GM12865 (cell line): Measurements from ENCODE around the gene PRXL2A.

Source experiments
- DNase-seq: peaks from one replicate; pipeline ENCODE4 v3.0.0; 2010; ENCODE audit warnings: low read depth
- H3K4me3 ChIP-seq: 2 replicates; pipeline ENCODE4 v1.5.1; 2011; ENCODE audit warnings: mild to moderate bottlenecking, low read depth, low read length, control low read depth
- TF ChIP-seq, protein P1 (sequence below): IDR thresholded peaks from 2 replicates; pipeline ENCODE4 v1.5.1; 2011; ENCODE audit warnings: low read length, control low read depth, low read depth, inconsistent platforms; ENCODE audit not compliant: insufficient read depth; ENCODE audit errors: missing control alignments

PRXL2A gene

DNA sequence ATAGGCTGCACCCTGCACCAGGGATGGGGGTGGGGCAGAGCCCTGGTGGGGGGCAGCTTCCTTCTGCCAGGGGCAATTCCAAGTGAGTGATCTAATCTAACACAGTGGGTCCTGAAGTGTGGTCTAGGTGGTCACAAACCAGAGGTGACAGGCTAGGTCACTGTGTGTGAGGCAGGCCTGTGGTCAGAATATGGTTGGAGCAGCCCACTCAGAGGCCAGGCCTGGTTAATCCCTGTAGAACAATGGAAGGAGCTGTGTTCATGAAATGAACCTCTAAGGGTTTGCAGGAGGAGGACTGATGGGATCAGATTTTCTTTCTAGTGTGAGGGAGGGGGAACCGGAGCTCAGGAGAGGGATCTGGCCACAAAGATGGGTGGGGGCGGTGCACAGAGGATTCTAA, 35.8 kb downstream of the PRXL2A start:
- DNase-seq: no peak
- H3K4me3 ChIP-seq: no peak overlapping the region
- TF ChIP-seq, protein P1, sequence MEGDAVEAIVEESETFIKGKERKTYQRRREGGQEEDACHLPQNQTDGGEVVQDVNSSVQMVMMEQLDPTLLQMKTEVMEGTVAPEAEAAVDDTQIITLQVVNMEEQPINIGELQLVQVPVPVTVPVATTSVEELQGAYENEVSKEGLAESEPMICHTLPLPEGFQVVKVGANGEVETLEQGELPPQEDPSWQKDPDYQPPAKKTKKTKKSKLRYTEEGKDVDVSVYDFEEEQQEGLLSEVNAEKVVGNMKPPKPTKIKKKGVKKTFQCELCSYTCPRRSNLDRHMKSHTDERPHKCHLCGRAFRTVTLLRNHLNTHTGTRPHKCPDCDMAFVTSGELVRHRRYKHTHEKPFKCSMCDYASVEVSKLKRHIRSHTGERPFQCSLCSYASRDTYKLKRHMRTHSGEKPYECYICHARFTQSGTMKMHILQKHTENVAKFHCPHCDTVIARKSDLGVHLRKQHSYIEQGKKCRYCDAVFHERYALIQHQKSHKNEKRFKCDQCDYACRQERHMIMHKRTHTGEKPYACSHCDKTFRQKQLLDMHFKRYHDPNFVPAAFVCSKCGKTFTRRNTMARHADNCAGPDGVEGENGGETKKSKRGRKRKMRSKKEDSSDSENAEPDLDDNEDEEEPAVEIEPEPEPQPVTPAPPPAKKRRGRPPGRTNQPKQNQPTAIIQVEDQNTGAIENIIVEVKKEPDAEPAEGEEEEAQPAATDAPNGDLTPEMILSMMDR: no peak

DNA sequence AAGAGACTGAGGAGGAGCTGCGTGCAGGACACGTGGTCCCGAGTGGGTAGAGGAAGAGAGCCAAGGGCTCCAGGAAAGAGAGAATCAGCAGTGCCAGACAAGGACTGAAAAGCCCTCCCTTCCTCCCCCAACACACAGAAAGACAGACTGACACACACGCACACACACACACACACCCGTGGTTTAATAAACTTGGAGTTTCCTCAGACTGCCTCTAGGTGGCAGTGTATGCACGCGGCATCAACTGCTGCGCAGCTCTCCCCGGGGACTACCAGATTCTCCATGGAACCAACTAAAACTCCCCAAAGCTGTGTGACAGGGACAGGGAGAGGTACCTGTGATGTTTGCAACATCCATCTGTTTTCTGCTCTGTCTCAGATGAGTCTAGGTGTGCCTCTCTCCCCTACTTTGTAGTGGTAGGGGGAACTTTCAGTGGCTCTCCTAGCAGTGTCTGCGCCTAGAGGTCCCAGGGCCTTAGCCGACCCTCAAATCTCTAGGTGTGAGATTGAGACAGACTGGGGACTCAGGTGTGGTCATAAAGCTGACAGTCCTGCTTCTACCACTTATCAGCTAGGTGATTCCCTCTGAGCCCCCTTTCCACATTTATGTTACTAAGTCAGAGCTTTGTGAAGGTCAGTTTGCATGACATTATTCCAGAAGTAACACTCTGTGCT, 36.4 kb downstream of the PRXL2A start:
- DNase-seq: peak; percentile 78
- TF ChIP-seq, protein P1: peak; percentile 93
- H3K4me3 ChIP-seq: no peak overlapping the region

DNA sequence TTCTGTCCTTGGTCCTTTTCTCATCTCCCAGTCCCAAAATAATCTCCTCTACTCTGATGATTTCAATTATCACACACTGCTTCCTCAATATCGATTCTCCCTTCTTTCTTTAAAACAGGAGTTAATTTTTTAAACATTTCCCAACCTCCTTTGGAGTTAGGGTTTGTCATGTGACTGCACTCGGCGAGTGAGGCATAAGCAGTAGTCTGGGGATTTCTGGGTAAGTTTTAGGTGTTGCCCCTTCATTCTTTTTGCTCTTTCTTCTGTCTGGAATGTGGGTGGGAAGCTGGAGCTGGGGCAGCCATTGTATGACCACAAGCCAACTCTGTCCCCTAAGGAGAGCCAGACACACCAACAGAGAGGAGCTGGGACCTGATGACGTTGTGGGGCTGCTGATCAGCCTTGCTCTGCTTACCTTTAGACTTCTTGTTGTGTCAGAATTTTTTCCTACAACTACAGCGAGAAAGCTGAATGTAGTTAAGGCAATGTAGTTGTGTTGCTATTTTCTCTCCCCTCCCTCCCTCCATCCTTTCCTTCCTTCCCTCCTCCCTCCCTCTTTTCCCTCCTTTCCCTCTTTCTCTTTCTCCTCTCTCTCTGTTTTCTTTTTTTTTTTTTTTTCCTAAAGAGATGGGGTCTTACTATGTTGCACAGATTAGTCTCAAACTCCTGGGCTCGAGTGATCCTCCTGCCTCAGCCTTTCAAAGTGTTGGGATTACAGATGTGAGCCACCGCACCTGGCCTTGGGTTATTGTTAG, 39.3 kb downstream of the PRXL2A start:
- TF ChIP-seq, protein P1: no peak
- no peak for DNase-seq
- no peak overlapping the region for H3K4me3 ChIP-seq

DNA sequence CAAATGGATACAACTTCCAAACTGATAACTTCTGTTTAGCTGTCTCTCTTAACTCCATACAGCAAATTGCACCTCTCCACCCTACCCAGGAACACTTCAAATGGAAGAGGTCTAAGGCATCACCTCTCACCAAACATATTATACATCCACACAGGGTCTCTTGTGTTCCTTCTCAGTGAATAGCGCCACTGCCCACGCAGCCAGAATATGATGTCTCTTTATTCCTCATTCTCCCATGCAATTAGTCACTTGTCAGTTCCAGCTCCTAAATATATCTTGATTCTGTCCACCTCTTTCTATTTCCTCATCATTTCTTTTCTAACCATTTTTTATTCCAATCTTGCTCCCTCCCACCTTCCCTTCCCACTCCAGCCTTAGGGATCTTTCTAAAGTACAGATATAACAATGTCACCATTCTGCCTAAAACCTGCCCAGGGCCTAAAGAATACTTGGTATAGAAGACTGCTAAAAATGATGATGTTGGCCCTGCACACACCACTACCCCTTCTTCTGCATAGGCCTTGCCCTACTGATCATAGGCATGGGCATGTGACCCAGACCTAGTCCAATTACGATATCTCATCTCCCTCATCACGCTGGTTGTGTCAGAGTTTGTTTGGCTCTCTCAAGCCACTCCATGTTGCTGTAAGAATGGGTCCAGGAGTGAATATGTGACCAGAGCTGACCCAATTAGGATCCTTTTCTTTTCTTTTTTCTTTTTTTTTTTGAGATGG, 40.0 kb downstream of the PRXL2A start:
- H3K4me3 ChIP-seq: no peak overlapping the region
- TF ChIP-seq, protein P1: no peak
- no peak for DNase-seq

DNA sequence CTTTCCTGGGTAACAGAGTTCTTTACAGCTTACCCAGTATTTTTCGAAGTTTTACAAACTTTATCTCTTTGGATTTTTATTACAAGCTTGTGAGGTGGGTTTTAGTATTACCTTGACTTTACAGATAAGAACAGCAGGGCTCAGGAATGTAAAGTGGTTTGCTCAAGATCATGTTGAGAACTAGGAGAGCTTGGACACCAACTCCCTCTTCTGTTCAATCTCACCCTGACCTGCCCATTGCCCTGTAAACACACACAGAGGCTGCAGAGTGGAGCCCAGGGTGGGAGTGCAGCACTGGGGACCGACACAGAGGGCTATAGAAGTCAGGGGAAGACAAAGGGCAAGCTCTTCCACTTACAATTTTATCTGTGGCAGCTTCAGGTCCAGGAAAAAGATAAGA, 41.2 kb downstream of the PRXL2A start:
- TF ChIP-seq, protein P1: no peak
- no peak overlapping the region for H3K4me3 ChIP-seq
- no peak for DNase-seq

DNA sequence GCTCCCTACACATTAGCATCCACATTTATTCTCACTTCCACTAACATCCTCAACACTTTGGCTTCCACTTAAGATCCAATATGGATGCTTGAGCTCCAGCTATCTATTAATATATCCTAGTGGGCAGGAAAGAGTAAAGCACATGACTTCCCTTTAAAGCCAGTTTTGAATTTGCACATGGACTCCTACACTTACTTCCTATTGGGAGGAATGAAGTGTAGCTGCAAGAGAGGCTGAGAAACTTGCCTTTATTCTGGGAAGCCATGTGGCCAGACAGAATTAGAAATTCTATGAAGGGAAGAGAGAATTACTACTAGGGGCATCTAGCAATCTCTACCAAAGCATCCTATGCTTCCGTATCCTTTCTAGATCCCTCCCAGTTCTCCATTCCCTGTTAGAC, 42.8 kb downstream of the PRXL2A start:
- TF ChIP-seq, protein P1: no peak
- no peak overlapping the region for H3K4me3 ChIP-seq
- no peak for DNase-seq
